Islet precursor cell (in vitro differentiated cells): ENCODE data around the gene SKIDA1.

Experiments used
- DNase-seq: peaks from one replicate; pipeline ENCODE4 v3.0.0-alpha.2; 2018

The SKIDA1 gene

GRCh38 chr10:21528236-21529031 lies 3.0 kb upstream of the SKIDA1 start:
- DNase-seq = no peak

- DNase-seq = no peak
Measured at GRCh38 chr10:21527598-21528235, 2.2 kb upstream of the SKIDA1 start.

DNA sequence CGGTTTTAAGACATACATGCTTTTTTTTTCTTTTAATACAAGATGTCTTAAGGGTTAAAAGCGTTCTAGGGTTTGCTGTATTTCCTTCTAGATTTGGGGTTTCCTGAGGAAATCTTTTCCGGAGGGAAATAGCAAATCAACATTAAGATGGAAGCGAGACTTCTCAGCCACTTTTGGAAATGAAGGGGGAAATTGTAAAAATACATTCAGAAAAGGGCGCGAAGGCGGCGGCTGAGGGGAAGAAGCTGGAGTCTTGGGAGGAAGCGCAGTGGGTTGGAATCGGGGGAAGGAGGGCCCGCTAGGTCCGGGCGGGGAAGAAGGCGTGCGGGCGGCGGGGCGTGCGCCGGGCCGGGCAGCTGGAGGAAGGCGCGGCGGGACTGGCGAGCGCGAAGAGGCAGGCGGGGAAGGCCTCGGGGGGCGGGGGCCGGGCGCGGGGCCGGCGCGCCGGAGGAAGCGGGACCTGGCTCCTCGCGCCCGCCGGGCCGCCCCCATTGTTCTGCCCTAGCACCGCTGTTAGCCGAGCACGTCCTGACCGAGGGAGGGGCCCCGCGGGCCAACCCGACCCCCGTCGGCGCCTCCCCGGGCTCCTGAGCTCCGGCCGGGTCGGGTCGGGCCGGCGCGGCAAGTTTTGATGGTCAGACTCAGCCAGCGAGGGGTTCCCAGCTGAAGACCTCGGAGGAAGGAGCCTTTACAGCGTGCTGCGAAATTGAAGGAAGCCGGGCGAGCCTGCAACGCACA lies 1.5 kb upstream of the SKIDA1 start:
- DNase-seq = peak; percentile 87

- peak; percentile 94 for DNase-seq
Measured at GRCh38 chr10:21526188-21526859, 842 bp upstream of the SKIDA1 start.

- DNase-seq = peak; percentile 52
Measured at GRCh38 chr10:21524526-21525366, 736 bp downstream of the SKIDA1 start.

DNA sequence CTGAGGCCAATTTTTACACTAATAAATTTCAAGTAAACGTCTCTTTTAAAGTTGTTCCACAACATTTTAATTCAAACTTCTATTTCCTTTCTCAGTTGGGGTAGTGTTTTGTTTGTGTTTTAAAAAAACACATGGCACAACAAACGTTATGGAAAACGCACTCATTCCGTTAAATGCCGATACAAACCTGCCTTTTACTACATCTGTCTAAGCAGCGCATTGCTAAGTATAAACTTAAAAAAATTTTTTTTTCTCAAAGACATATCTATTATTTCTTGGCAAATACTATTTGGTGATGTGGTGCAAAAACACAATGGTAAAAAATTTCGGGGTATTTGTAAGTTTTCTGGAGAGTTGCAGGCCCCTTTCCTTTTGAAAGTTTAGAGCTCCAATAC lies 1.4 kb downstream of the SKIDA1 start:
- no peak for DNase-seq

- peak; percentile 59 for DNase-seq
Measured at GRCh38 chr10:21523557-21524008, 1.9 kb downstream of the SKIDA1 start.

DNA sequence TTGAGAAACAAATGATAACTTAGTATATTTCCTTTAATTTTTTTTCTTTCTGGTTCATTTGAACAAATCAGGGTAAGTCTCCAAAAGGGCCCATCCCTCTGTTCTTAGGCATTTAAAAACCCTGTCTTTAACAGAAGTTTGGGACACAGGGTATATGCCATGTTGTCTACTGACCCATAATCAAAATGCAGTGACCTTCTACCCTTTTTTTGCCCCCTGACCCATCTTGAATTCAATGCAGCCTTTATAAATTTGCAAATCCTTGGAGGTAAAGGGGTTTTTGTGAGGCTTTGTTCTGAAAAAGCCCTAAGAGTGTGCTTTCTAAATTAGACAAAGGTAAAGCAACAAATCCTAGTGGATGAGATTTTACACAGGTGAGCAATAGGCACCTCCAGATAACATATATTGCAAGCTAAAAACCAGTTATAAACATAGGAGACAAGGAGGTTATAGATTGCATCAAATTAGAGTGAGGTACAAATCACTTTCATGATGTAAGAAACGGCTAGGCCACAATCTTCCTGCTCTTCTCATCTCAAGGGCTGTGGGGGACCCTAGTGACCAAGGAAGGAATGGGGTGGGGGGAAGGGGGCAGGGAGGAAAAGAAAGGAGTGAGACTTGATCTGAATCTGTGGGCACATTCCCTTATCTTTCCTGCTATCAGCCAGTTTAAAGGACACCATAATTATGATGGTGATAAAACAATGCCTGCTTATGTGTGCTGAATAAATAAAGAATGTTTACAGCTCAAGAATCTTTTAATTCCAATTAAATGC lies 2.7 kb downstream of the SKIDA1 start:
- DNase-seq = no peak

DNA sequence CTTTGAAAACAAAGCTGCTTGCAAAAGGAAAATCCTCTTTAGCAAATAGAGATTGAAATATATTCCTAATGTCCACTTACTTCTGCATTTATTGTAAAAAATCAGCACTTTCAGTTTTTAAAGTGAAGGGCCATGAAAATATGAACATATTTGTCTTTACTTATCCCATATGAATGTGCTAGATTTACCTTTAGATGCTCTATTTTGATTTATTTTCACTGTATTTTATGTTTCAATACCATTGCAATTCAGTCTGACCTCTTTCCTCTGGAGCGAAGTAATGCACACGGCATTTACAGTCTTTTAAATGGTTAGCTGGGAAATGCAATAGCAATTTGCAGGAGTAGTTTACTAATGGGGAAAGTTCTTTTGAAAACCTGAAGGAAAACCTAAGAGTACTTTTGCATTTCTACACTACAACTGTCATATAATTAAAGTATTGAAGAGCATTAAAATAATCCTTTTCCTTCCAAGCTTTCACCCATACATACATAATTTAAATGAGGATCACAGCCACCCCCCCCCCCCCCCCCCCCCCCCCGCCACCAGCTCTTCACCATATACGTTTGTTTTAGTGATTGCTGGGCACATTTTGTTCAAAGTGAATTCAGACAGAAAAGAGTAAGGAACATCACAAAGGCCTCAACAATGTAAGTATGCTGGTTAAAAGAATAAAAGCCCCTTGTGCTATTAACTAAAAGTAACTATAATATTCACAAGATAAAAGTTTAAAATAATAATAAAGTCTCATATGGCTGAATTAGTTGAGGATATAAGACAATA lies 3.5 kb downstream of the SKIDA1 start:
- DNase-seq = no peak

DNA sequence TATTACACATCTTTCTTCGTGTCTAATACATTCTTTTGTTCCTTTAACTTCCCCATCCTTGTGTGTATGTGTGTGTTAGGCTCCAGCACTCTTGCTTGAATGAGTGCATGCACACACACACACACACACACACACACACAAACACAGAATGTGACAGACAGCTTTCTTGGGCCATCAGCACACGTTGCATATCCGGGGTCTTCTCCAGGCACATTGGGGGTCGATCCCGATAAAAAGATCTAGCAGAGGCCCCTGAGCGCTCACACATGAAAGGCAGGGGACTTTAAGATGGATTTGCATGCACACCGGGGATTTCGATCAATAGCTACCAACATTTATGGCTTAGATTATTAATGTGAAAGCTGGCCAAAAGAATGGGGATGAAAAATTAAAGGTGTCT lies 4.5 kb downstream of the SKIDA1 start:
- DNase-seq = no peak

DNA sequence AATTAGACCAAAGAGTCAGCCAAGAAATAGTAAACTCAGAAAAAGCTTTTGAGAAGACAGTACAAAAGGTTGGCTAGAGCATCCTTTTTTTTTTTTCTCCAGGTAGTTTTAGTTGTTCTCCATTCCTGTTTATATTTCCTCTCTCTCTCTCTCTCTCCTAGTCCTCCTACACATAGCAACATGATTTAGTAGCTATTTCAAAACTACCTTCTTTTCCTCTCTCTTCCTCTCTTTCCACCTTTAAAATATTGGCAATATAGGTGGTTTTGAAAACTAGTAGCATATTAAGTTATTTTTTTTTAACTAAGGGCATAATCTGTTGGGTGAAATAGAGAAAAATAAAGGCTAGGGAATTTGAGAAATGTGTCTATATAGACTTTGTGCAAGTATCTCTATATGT lies 5.0 kb downstream of the SKIDA1 start:
- DNase-seq = no peak

- peak; percentile 46 for DNase-seq
Measured at GRCh38 chr10:21519941-21520436, 5.5 kb downstream of the SKIDA1 start.

DNA sequence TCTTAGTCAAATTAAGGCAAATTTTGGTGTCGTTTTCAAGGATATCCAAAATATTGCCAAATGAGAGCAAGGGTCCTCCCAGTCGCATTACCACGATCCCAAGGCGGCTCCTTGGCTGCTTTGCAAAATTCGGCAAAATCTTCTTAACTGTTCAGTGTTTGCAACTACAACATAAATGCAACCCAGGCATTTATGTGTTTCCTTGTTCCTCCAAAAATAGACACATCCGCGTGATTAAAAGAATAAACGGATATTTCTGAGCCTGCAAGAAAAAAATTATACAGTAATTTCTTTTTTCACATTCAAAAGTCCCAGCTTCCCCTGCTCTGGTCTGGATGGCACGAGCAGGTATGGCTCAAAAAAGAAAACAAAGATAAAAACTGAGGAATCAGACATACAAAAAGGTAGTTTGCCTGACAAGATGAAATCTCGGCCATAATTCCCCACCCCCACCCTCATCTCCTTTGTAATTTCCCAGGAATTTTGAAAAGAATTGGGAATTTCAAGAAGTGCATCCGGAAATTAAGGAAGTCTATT lies 6.0 kb downstream of the SKIDA1 start:
- no peak for DNase-seq

- DNase-seq = peak; percentile 55
Measured at GRCh38 chr10:21518641-21519396, 6.7 kb downstream of the SKIDA1 start.

GRCh38 chr10:21518149-21518640 lies 7.3 kb downstream of the SKIDA1 start:
- DNase-seq = no peak

GRCh38 chr10:21517134-21518031 lies 8.1 kb downstream of the SKIDA1 start:
- peak; percentile 87 for DNase-seq

GRCh38 chr10:21516242-21517131 lies 9.0 kb downstream of the SKIDA1 start:
- DNase-seq = peak; percentile 83
